Subcutaneous adipose tissue (tissue), 4 donors: ENCODE results near the gene PANK4. TPM values are rescaled to one million over a fixed set of nuclear protein-coding genes. Genes with fewer than 3 reads are reported as not detected.

Source experiments
- CTCF ChIP-seq: fragments of 450-650 bp; IDR thresholded peaks from one replicate; pipeline ENCODE4 v1.5.1; 2016; ENCODE audit warnings: low read depth, mild to moderate bottlenecking, control low read depth, antibody characterized with exemption, moderate library complexity
- total RNA-seq, 4 donors: library from RNA; depleted of rRNA; stranded (reverse); fragments of >200 nt; gene quantifications; one replicate each; pipeline ENCODE4 v1.1.0, GENCODE V29; 2016

PANK4 gene
- total RNA-seq, 4 donors from 2014 or later: 11.4 to 24.4 (median 21.7) TPM

- no peak for TF ChIP-seq CTCF
Observed at GRCh38 chr1:2529784-2530512, 3.6 kb upstream of the PANK4 start, which contains the start of gene HES5. Gene HES5, minus strand, starts transcription at chr1:2530263. Its CDS starts 99 bp downstream, at chr1:2530164.

GRCh38 chr1:2528966-2529783 lies 2.8 kb upstream of the PANK4 start:
- no peak for TF ChIP-seq CTCF

DNA sequence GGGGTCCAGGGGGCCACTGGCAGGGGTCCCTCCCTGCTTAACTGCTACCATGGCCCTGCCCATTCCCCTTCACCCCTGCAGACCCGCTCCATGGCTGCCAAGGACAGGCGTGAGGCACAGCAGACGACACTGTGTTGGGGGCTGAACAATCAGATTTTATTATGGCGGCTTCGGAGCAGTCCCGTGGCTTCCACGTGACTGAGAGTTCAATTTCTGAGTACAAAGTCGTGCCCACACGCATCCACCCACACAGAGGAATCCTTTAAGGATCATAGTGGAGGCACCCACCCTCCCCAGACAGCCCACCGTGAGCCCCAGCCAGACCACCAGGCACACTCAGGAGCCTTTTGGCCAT lies 2.2 kb upstream of the PANK4 start:
- no peak for TF ChIP-seq CTCF

GRCh38 chr1:2528016-2528415 lies 1.6 kb upstream of the PANK4 start:
- TF ChIP-seq CTCF: no peak

DNA sequence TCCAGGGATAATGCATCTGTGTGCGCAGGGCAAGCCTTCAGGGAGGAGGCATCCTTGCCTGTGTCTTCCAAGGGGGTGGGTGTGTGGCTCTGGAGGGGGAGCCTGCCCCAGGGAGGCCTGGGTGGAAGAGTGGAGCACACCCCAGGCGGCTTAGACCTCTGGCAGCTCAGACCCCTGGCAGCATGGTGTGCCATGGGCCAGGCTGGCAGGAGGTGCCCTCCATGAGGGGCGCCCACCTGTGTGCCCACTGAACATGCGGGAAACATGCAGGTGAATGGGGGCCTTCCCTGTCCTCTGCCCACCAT lies 1.1 kb upstream of the PANK4 start:
- TF ChIP-seq CTCF: no peak

DNA sequence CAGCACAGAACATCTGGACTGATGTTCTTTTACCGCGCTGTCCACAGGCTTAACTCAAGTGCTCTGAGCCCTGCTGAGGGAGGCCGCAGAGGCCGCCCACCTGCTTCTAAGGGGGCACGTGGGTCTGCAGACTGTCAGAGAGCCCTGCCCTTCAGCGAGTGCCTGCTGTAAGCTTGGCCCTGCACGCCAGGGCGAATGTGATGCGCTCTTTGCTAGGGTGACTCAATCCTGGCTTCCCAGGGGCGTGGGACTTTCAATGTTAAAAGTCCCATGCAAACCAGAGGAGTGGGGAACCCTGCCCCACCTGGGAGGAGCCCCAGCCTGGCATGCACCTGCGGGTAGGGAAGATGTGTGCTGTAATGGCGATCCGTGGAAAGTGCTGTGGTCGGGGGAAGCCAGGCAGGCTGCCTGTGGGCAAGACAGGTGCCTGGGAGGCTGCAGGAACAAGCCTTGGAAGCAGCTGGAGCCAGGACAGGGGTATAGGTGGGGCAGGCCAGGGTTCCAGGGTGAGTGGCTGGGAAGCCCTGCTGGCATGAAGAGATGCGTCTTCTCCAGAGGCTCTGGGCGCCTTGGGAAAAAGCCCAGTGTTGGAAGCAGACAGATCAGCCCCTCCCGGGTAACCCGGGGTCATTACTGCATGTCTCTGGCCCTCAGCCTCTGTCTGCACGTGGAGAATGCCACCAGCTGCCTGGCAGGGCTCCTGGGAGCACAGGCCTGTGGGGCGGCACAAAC lies 594 bp upstream of the PANK4 start:
- TF ChIP-seq CTCF: no peak

- TF ChIP-seq CTCF: no peak
Observed at GRCh38 chr1:2525572-2525919, 850 bp downstream of the PANK4 start.
